B cell (primary cell): ENCODE data around the gene CCDC91. TPM values are rescaled to one million over a fixed set of nuclear protein-coding genes. Genes with fewer than 3 reads are reported as not detected.

Experiments
- ATAC-seq: fragments of 200-7000 bp; cut with Tn5 transposase; one replicate; pipeline ENCODE4 v1.10.0; 2021; ENCODE audit warnings: low read depth, mild to moderate bottlenecking, moderate number of reproducible peaks, moderate library complexity
- CTCF ChIA-PET: fragments of 350-600 bp; sonication (Branson Sonifier 250); formaldehyde crosslinking; loops from one replicate; lab custom pipeline; 2021; ENCODE audit warnings: antibody characterized with exemption, inconsistent platforms; lab: Charles Lee
- POLR2A ChIA-PET: fragments of 350-600 bp; sonication (Branson Sonifier 250); formaldehyde crosslinking; loops from one replicate; lab custom pipeline; 2021; ENCODE audit warnings: antibody characterized with exemption; lab: Charles Lee
- DNase-seq: peaks from one replicate; pipeline ENCODE4 v3.0.0; 2013
- H2AFZ ChIP-seq: 2 replicates; pipeline ENCODE4 v1.6.1; 2012; ENCODE audit warnings: mild to moderate bottlenecking, low read depth, low read length; ENCODE audit not compliant: insufficient read depth, poor library complexity, severe bottlenecking
- H3K27ac ChIP-seq, 2 donors: 1 replicate in 1 of 2; 2 replicates in 1 of 2; pipeline ENCODE4 v1.5.1; 2012 to 2013; ENCODE audit warnings: low read length in 2 of 2, mild to moderate bottlenecking in 2 of 2, moderate library complexity in 1 of 2
- H3K27me3 ChIP-seq, 4 experiments: fragments of 200-600 bp in 1 of 4; sonication (generic) in 1 of 4; replicated peaks in 1 of 4; 1 replicate in 2 of 4; 2 replicates in 2 of 4; pipeline versions ENCODE4 v1.6.1 to v1.7.0; 2013 to 2016; ENCODE audit warnings: low read length in 3 of 4, mild to moderate bottlenecking in 2 of 4, mixed read lengths in 1 of 4, moderate library complexity in 1 of 4; ENCODE audit not compliant: insufficient read depth in 4 of 4, control insufficient read depth in 3 of 4; ENCODE audit errors: control extremely low read depth in 1 of 4
- H3K36me3 ChIP-seq, 2 experiments: replicated peaks in 1 of 2; 1 replicate in 1 of 2; 2 replicates in 1 of 2; pipeline versions ENCODE4 v1.6.1 to v1.7.1; 2013; ENCODE audit warnings: low read length in 1 of 2; ENCODE audit not compliant: insufficient read depth in 2 of 2, control insufficient read depth in 1 of 2; ENCODE audit errors: control extremely low read depth in 1 of 2, extremely low read depth in 1 of 2
- H3K4me1 ChIP-seq, 2 donors: fragments of 200-600 bp in 1 of 2; sonication (generic) in 1 of 2; 1 replicate in 1 of 2; 2 replicates in 1 of 2; pipeline versions ENCODE4 v1.5.1 to v1.6.1; 2013 to 2017; ENCODE audit warnings: low read length in 2 of 2; ENCODE audit not compliant: control insufficient read depth in 2 of 2, insufficient read depth in 2 of 2
- H3K4me2 ChIP-seq: replicated peaks from 2 replicates; pipeline ENCODE3; 2012; ENCODE audit warnings: mild to moderate bottlenecking, low read depth, low read length; ENCODE audit not compliant: poor library complexity, severe bottlenecking
- H3K4me3 ChIP-seq, 5 experiments: fragments of 200-600 bp in 1 of 5; sonication (generic) in 1 of 5; 1 replicate in 3 of 5; 2 replicates in 2 of 5; pipeline versions ENCODE4 v1.5.1 to v1.7.0; 2011 to 2016; ENCODE audit warnings: low read length in 4 of 5, mild to moderate bottlenecking in 4 of 5, low read depth in 2 of 5, control low read depth in 1 of 5, moderate library complexity in 1 of 5; ENCODE audit not compliant: insufficient read depth in 1 of 5; ENCODE audit errors: control extremely low read depth in 1 of 5, extremely low read depth in 1 of 5
- H3K79me2 ChIP-seq: fragments of 200-600 bp; sonication (generic); one replicate; pipeline ENCODE4 v1.6.0; 2016; ENCODE audit warnings: low read length; ENCODE audit not compliant: control insufficient read depth, insufficient read depth
- H3K9ac ChIP-seq: fragments of 200-600 bp; sonication (generic); 2 replicates; pipeline ENCODE4 v1.6.1; 2017; ENCODE audit warnings: mild to moderate bottlenecking, low read length, moderate library complexity
- H3K9me3 ChIP-seq, 3 donors: one replicate each; pipeline versions ENCODE4 v1.6.1 to v1.7.1; 2013; ENCODE audit warnings: low read length in 2 of 3; ENCODE audit not compliant: control insufficient read depth in 2 of 3, insufficient read depth in 1 of 3; ENCODE audit errors: control extremely low read depth in 1 of 3
- H4K20me1 ChIP-seq: 2 replicates; pipeline ENCODE4 v1.6.0; 2012; ENCODE audit warnings: mild to moderate bottlenecking, low read length; ENCODE audit not compliant: insufficient read depth, control insufficient read depth, poor library complexity, severe bottlenecking
- H3K27ac Mint-ChIP-seq: one replicate; pipeline ENCODE4 v1.8.0; 2021; ENCODE audit warnings: mixed read lengths
- H3K27me3 Mint-ChIP-seq: one replicate; pipeline ENCODE4 v1.8.0; 2021; ENCODE audit warnings: mixed read lengths
- H3K4me1 Mint-ChIP-seq: one replicate; pipeline ENCODE4 v1.8.0; 2021; ENCODE audit warnings: mixed read lengths
- H3K4me3 Mint-ChIP-seq: one replicate; pipeline ENCODE4 v1.8.0; 2021; ENCODE audit warnings: mixed read lengths
- H3K9me3 Mint-ChIP-seq: one replicate; pipeline ENCODE4 v1.8.0; 2022; ENCODE audit warnings: mixed read lengths; ENCODE audit not compliant: insufficient read depth
- CTCF ChIP-seq: fragments of 200-600 bp; IDR thresholded peaks from one replicate; pipeline ENCODE4 v1.8.0; 2022; ENCODE audit warnings: antibody characterized with exemption, mild to moderate bottlenecking
- EZH2 ChIP-seq: IDR thresholded peaks from 2 replicates; pipeline ENCODE4 v1.6.1; 2012; ENCODE audit warnings: borderline replicate concordance, low read depth, mild to moderate bottlenecking, moderate library complexity, low read length; ENCODE audit not compliant: insufficient read depth, poor library complexity, severe bottlenecking
- WGBS: methylation state at CpG from one replicate; pipeline ENCODE4 v1.1.5; 2013; ENCODE audit warnings: missing lambda C conversion rate; ENCODE audit not compliant: insufficient coverage; 5-methylcytosine and 5-hydroxymethylcytosine counted together
- intact Hi-C: fragments of 100-400 bp; cut with micrococcal nuclease; formaldehyde crosslinking; loops from one replicate; pipeline ENCODE4 v1.10.0; 2022
- polyA plus RNA-seq: library from polyadenylated mRNA; depleted of rRNA; stranded (reverse); fragments of >200 nt; gene quantifications from 2 replicates; pipeline ENCODE4 v1.2.3, GENCODE V29; 2012
- total RNA-seq, 2 donors: library from RNA; stranded (reverse); fragments of 120-200 nt in 1 of 2; gene quantifications; 1 replicate in 1 of 2; 2 replicates in 1 of 2; pipeline versions ENCODE4 v1.2.3 to v1.2.4, GENCODE V29; 2013 to 2022

The CCDC91 gene
- total and polyA plus RNA-seq, 2 donors (not counting 1 experiment from before 2014, with no cell fraction given): 10.9 to 64.8 TPM

- TF ChIP-seq EZH2: no peak
- TF ChIP-seq CTCF: no peak
- Histone ChIP-seq H3K4me3 (no peak overlapping the region), H4K20me1 (peaks cover 7% of the 10 kb centered on the region), H3K27ac (no peak overlapping the region), H3K36me3 (no peaks in the 10 kb centered on the region), H3K9me3 (no peaks in the 10 kb centered on the region), H3K27me3 (no peaks in the 10 kb centered on the region), H3K4me2 (no peak overlapping the region), H3K9ac (no peak overlapping the region), H3K4me1 (no peaks in the 10 kb centered on the region), H3K79me2 (peaks cover 44% of the 10 kb centered on the region), H2AFZ (no peak overlapping the region)
- no peak overlapping the region for H3K4me3 Mint-ChIP-seq
- ATAC-seq: no peak
- no peak for DNase-seq
- intact Hi-C loops: no loop called here
- ChIA-PET CTCF (no interaction called here), POLR2A (no interaction called here)
- no peaks in the 10 kb centered on the region for H3K9me3 Mint-ChIP-seq
- no peaks in the 10 kb centered on the region for H3K27me3 Mint-ChIP-seq
- H3K4me1 Mint-ChIP-seq: peaks cover 13% of the 10 kb centered on the region
- H3K27ac Mint-ChIP-seq: no peak overlapping the region
Observed at GRCh38 chr12:28240853-28241252, 50.6 kb downstream of the CCDC91 start.

- Mint-ChIP-seq H3K9me3 (peaks cover 4% of the 10 kb centered on the region), H3K27ac (no peak overlapping the region), H3K4me1 (peaks cover 18% of the 10 kb centered on the region), H3K4me3 (no peak overlapping the region), H3K27me3 (no peaks in the 10 kb centered on the region)
- Histone ChIP-seq H3K79me2 (peaks cover 41% of the 10 kb centered on the region), H3K36me3 (peaks cover 0 to 1% of the 10 kb centered on the region in 2 experiments), H3K9ac (no peak overlapping the region), H3K9me3 (no peaks in the 10 kb centered on the region), H3K4me1 (no peaks in the 10 kb centered on the region), H3K27ac (no peak overlapping the region), H3K4me3 (no peak overlapping the region), H3K27me3 (no peaks in the 10 kb centered on the region), H4K20me1 (peaks cover 7% of the 10 kb centered on the region), H3K4me2 (no peak overlapping the region), H2AFZ (no peak overlapping the region)
- no peak for DNase-seq
- WGBS: 100% methylated on average over 1 of the region's 2 CpGs
- ChIA-PET CTCF (no interaction called here), POLR2A (no interaction called here)
- no peak for ATAC-seq
- TF ChIP-seq EZH2: no peak
- no peak for TF ChIP-seq CTCF
- intact Hi-C loops: no loop called here
Observed at GRCh38 chr12:28242129-28242495, 51.9 kb downstream of the CCDC91 start.
